ENCODE measurements around the gene GAL3ST3.

The GAL3ST3 gene

DNA sequence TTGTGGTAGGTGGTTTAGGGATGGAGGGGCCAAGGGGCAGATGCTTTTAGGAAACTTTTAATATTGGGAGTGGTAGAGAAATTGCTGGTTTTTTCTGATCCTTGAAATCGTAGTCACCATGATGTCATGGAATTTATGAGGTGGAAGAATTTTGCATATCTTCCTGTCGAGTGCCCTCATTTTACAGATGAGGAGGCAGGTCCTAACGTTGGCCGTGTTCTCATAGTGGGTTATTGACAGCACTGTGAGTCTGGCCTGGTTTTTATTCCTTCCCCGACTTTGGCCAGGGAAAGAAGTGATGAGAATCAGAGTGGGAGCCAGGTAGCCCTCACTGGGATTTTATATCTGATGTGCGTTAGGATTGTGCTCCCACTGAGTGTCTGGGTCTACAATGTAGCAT lies 12.3 kb upstream of the GAL3ST3 start:
- TF ChIP-seq GATA2 (IDR thresholded peaks at IDR 0.05; ENCODE audit: low read depth, low read length) (no peak), GATA3 (IDR thresholded peaks at IDR 0.05; ENCODE audit: low read depth, low read length) (no peak)

- TF ChIP-seq GATA2 (IDR thresholded peaks at IDR 0.05; ENCODE audit: low read depth, low read length) (no peak), GATA3 (IDR thresholded peaks at IDR 0.05; ENCODE audit: low read depth, low read length) (no peak)
Measured at GRCh38 chr11:66059966-66060680, 11.2 kb upstream of the GAL3ST3 start.

DNA sequence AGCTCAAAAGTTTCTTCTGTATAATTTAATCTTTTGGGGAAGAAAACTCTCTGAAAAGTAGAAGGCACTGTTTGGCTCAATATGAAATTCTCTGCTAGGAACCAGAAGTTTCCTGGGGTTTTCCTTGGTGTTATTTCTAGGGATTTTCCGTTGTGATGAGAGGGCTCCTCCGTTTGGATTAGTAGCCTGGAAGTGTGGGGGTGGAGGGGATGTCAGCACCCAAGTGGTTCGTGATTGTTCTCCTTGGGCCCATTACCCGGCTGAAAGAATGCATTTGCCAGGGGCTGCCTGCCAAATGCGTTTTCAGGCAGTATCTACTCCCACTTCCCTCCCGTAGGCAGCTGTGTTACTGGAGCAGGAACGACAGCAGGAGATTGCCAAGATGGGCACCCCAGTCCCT lies 7.5 kb upstream of the GAL3ST3 start:
- TF ChIP-seq GATA3 (IDR thresholded peaks at IDR 0.05; ENCODE audit: low read depth, low read length), result no peak
- no peak for TF ChIP-seq GATA2 (IDR thresholded peaks at IDR 0.05; ENCODE audit: low read depth, low read length)

GRCh38 chr11:66055021-66055420 lies 6.1 kb upstream of the GAL3ST3 start:
- TF ChIP-seq GATA3 (IDR thresholded peaks at IDR 0.05; ENCODE audit: low read depth, low read length) (no peak), GATA2 (IDR thresholded peaks at IDR 0.05; ENCODE audit: low read depth, low read length) (no peak)

- no peak for TF ChIP-seq GATA2 (IDR thresholded peaks at IDR 0.05; ENCODE audit: low read depth, low read length)
- no peak for TF ChIP-seq GATA3 (IDR thresholded peaks at IDR 0.05; ENCODE audit: low read depth, low read length)
Measured at GRCh38 chr11:66052664-66052982, 3.7 kb upstream of the GAL3ST3 start.

- TF ChIP-seq GATA2 (IDR thresholded peaks at IDR 0.05; ENCODE audit: low read depth, low read length) (no peak), GATA3 (IDR thresholded peaks at IDR 0.05; ENCODE audit: low read depth, low read length) (no peak)
Measured at GRCh38 chr11:66051766-66052663, 3.1 kb upstream of the GAL3ST3 start, which contains the start of gene SF3B2. Gene SF3B2, plus strand, starts transcription at chr11:66052364. Its CDS starts 21 bp downstream, at chr11:66052385.

GRCh38 chr11:66051371-66051765 lies 2.4 kb upstream of the GAL3ST3 start:
- TF ChIP-seq GATA3 (IDR thresholded peaks at IDR 0.05; ENCODE audit: low read depth, low read length) (no peak), GATA2 (IDR thresholded peaks at IDR 0.05; ENCODE audit: low read depth, low read length) (no peak)

- TF ChIP-seq GATA2 (IDR thresholded peaks at IDR 0.05; ENCODE audit: low read depth, low read length), result no peak
- TF ChIP-seq GATA3 (IDR thresholded peaks at IDR 0.05; ENCODE audit: low read depth, low read length), result no peak
Measured at GRCh38 chr11:66050581-66051231, 1.7 kb upstream of the GAL3ST3 start.

DNA sequence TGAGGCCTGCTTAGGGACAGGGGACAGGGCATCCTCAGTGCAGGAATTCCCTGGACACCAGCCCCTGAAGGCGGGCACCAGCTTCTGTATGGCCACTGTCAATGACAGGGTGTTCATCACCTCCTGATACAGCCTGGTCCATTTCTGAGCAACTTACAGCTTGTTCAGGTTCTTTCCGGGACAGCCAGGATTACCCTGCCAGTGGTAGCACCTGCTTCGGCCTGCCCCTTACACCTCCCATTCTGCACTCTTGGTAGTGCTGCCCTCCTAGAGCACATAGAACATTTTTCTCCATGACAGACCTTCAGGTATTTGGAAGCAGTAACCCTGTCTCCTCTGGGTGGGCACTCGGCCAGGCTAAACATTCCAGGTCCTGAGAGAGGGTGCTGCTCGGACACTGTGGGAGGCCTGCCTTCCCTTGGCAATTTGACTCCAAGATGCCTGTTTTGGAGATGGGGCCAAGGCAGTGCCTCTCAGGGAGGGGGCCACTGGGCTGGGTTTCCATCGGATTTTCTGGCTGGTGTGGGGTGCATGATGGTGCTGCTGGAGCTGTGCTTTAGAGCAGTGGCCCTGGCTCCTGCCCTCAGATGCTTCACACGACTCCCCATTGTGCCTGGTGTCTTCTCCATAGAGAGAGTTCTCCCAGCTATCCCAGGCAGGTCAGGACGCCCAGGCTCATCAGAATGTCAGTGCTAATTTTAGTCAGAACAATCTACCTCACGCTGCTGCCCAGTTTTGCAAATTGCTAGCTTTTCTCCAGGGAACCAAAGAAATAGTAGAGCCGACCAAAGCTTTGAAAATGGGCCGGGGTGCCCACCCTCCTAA lies 1.2 kb downstream of the GAL3ST3 start:
- TF ChIP-seq GATA3 (IDR thresholded peaks at IDR 0.05; ENCODE audit: low read depth, low read length) (no peak), GATA2 (IDR thresholded peaks at IDR 0.05; ENCODE audit: low read depth, low read length) (no peak)

- TF ChIP-seq GATA2 (IDR thresholded peaks at IDR 0.05; ENCODE audit: low read depth, low read length), result no peak
- no peak for TF ChIP-seq GATA3 (IDR thresholded peaks at IDR 0.05; ENCODE audit: low read depth, low read length)
Measured at GRCh38 chr11:66046901-66047300, 2.1 kb downstream of the GAL3ST3 start.

GRCh38 chr11:66045177-66045639 lies 3.8 kb downstream of the GAL3ST3 start:
- TF ChIP-seq GATA3 (IDR thresholded peaks at IDR 0.05; ENCODE audit: low read depth, low read length), result no peak
- no peak for TF ChIP-seq GATA2 (IDR thresholded peaks at IDR 0.05; ENCODE audit: low read depth, low read length)

- no peak for TF ChIP-seq GATA2 (IDR thresholded peaks at IDR 0.05; ENCODE audit: low read depth, low read length)
- TF ChIP-seq GATA3 (IDR thresholded peaks at IDR 0.05; ENCODE audit: low read depth, low read length), result no peak
Measured at GRCh38 chr11:66044757-66045156, 4.2 kb downstream of the GAL3ST3 start.
